Caco-2 (cell line): ENCODE results near the gene SELPLG. TPM values are rescaled to one million over a fixed set of nuclear protein-coding genes. Genes with fewer than 3 reads are reported as not detected.
A peak's percentile ranks its signal among the peaks of the same experiment; 100 is the strongest.
"Not testable (repeated sequence)": the region's sequence is repeated elsewhere in the genome, so short reads cannot be mapped to it uniquely, and the experiment has no call there.

Source experiments
- BruUV-seq: library from RNA; stranded (reverse); fragments of 400-500 nt; replicated peaks from 2 replicates; lab custom pipeline; 2021; lab: Mats Ljungman, UMichigan
- CTCF ChIA-PET: fragments of 300-600 bp; sonication (Branson Sonifier 250); formaldehyde crosslinking; loops from one replicate; lab custom pipeline; 2022; ENCODE audit warnings: antibody characterized with exemption; lab: Charles Lee
- POLR2A ChIA-PET: fragments of 300-600 bp; sonication (Branson Sonifier 250); formaldehyde crosslinking; loops from one replicate; lab custom pipeline; 2022; ENCODE audit warnings: antibody characterized with exemption; lab: Charles Lee
- DNase-seq, 2 experiments: peaks; one replicate each; pipeline versions ENCODE4 v3.0.0 to v3.0.0-alpha.2; 2020 to 2022
- H3K27me3 ChIP-seq: replicated peaks from 2 replicates; pipeline ENCODE4 v1.6.0; 2011; ENCODE audit warnings: low read length; ENCODE audit not compliant: control insufficient read depth, insufficient read depth
- H3K36me3 ChIP-seq: 2 replicates; pipeline ENCODE4 v1.5.1; 2011; ENCODE audit warnings: low read length; ENCODE audit not compliant: control insufficient read depth, insufficient read depth
- H3K4me1 ChIP-seq: fragments of 250-450 bp; sonication (Bioruptor Pico); 2 replicates; pipeline ENCODE4 v1.5.1; 2020; ENCODE audit warnings: mild to moderate bottlenecking
- H3K4me3 ChIP-seq: 2 replicates; pipeline ENCODE4 v1.5.1; 2011; ENCODE audit warnings: low read depth, mild to moderate bottlenecking, control low read depth, low read length
- H3K9me3 ChIP-seq: fragments of 250-450 bp; sonication (Bioruptor Pico); 2 replicates; pipeline ENCODE4 v1.5.1; 2020; ENCODE audit warnings: mild to moderate bottlenecking, moderate library complexity
- H3K27ac Mint-ChIP-seq: one replicate; pipeline ENCODE4 v1.8.0; 2022; ENCODE audit warnings: mixed read lengths; ENCODE audit not compliant: unreplicated experiment
- H3K27me3 Mint-ChIP-seq: one replicate; pipeline ENCODE4 v1.8.0; 2022; ENCODE audit warnings: mixed read lengths; ENCODE audit not compliant: insufficient read depth, unreplicated experiment
- H3K36me3 Mint-ChIP-seq: one replicate; pipeline ENCODE4 v1.8.0; 2022; ENCODE audit warnings: mild to moderate bottlenecking, mixed read lengths; ENCODE audit not compliant: insufficient read depth, unreplicated experiment
- H3K4me1 Mint-ChIP-seq: one replicate; pipeline ENCODE4 v1.8.0; 2022; ENCODE audit warnings: low read depth, mixed read lengths; ENCODE audit not compliant: unreplicated experiment
- H3K4me3 Mint-ChIP-seq: one replicate; pipeline ENCODE4 v1.8.0; 2022; ENCODE audit warnings: mild to moderate bottlenecking, moderate library complexity, mixed read lengths; ENCODE audit not compliant: unreplicated experiment
- H3K9me3 Mint-ChIP-seq: one replicate; pipeline ENCODE4 v1.8.0; 2022; ENCODE audit warnings: mixed read lengths; ENCODE audit not compliant: unreplicated experiment
- intact Hi-C: fragments of 100-400 bp; cut with micrococcal nuclease; formaldehyde crosslinking; loops from one replicate; pipeline ENCODE4 v1.10.0; 2022; ENCODE audit not compliant: unreplicated experiment
- total RNA-seq: library from RNA; stranded (reverse); gene quantifications from 2 replicates; pipeline ENCODE4 v1.2.3, GENCODE V29; 2022
- TF ChIP-seq, protein P1 (sequence below), 2 experiments: fragments of 200-600 bp in 1 of 2; IDR thresholded peaks; 1 replicate in 1 of 2; 2 replicates in 1 of 2; pipeline versions ENCODE4 v1.5.1 to v1.8.0; 2011 to 2022; ENCODE audit warnings: antibody characterized with exemption in 1 of 2, control low read depth in 1 of 2, inconsistent platforms in 1 of 2, low read depth in 1 of 2, low read length in 1 of 2, mild to moderate bottlenecking in 1 of 2, moderate library complexity in 1 of 2; ENCODE audit not compliant: insufficient read depth in 1 of 2, severe bottlenecking in 1 of 2, unreplicated experiment in 1 of 2

Gene SELPLG
- total RNA-seq, 1 experiment from 2014 or later, result 0.23 TPM

DNA sequence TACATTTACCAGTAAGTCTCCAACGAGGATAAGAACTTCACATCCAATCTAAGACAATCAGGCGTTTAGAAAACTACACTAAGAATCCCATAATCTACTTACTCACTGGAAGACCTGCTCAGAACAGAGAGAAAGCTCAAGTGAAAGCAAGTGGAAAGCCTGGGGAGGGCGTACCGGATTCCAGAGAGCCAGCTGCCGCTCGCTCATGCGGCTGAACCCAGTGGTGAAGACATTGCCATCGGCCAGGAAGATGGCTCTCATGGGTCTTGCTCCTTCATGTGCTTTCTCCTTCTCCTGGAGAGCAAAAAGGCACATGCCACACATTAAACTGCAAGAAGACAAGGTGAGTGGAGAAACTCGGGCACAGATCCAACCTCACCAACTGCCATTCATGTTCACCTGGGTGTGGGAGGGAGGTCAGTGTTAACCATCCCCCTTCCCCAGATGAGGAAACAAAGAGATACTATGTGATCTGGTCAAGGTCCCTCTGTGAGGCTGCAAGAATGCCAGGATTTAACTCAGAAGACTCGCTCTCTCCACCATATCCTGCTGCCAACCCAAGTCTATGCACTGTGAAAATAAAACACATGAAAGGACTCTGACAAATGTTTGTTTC, 23.5 kb upstream of the SELPLG start:
- Mint-ChIP-seq H3K4me1 (no peaks in the 10 kb centered on the region), H3K9me3 (no peaks in the 10 kb centered on the region), H3K27me3 (no peaks in the 10 kb centered on the region), H3K36me3 (peaks cover 68% of the 10 kb centered on the region), H3K27ac (peak overlapping the region; percentile 25), H3K4me3 (no peak overlapping the region)
- H3K36me3 ChIP-seq, result no peaks in the 10 kb centered on the region; the same call in 1 of the 2 replicates
- CTCF ChIA-PET, result no interaction called here
- TF ChIP-seq, protein P1, sequence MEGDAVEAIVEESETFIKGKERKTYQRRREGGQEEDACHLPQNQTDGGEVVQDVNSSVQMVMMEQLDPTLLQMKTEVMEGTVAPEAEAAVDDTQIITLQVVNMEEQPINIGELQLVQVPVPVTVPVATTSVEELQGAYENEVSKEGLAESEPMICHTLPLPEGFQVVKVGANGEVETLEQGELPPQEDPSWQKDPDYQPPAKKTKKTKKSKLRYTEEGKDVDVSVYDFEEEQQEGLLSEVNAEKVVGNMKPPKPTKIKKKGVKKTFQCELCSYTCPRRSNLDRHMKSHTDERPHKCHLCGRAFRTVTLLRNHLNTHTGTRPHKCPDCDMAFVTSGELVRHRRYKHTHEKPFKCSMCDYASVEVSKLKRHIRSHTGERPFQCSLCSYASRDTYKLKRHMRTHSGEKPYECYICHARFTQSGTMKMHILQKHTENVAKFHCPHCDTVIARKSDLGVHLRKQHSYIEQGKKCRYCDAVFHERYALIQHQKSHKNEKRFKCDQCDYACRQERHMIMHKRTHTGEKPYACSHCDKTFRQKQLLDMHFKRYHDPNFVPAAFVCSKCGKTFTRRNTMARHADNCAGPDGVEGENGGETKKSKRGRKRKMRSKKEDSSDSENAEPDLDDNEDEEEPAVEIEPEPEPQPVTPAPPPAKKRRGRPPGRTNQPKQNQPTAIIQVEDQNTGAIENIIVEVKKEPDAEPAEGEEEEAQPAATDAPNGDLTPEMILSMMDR (IDR thresholded peaks at IDR 0.05; ENCODE audit: insufficient read depth in 1 of 2, low read depth in 1 of 2, low read length in 1 of 2, severe bottlenecking in 1 of 2, unreplicated experiment in 1 of 2), result no peak
- no peaks in the 10 kb centered on the region for H3K9me3 ChIP-seq
- H3K4me3 ChIP-seq, result no peak overlapping the region
- intact Hi-C loops, result no loop called here
- H3K27me3 ChIP-seq, result no peaks in the 10 kb centered on the region
- POLR2A ChIA-PET, result no interaction called here
- DNase-seq, result no peak
- BruUV-seq, result no TSS peak
- H3K4me1 ChIP-seq, result no peaks in the 10 kb centered on the region

GRCh38 chr12:108656247-108656646, 22.6 kb upstream of the SELPLG start:
- DNase-seq, H3K9me3 Mint-ChIP-seq, H3K4me3 ChIP-seq, H3K9me3 ChIP-seq, BruUV-seq, H3K27me3 Mint-ChIP-seq, H3K36me3 ChIP-seq, H3K4me1 ChIP-seq, CTCF ChIA-PET, H3K27me3 ChIP-seq, H3K4me1 Mint-ChIP-seq, H3K27ac Mint-ChIP-seq, H3K4me3 Mint-ChIP-seq, POLR2A ChIA-PET, intact Hi-C loops: not testable (repeated sequence)
- peaks cover 69% of the 10 kb centered on the region for H3K36me3 Mint-ChIP-seq

DNA sequence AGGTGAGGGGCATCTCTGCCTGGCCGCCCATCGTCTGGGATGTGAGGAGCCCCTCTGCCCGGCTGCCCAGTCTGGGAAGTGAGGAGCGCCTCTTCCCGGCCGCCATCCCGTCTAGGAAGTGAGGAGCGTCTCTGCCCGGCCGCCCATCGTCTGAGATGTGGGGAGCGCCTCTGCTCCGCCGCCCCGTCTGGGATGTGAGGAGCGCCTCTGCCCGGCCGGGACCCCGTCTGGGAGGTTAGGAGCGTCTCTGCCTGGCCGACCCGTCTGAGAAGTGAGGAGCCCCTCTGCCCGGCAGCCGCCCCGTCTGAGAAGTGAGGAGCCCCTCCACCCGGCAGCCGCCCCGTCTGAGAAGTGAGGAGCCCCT, 22.1 kb upstream of the SELPLG start:
- H3K27me3 Mint-ChIP-seq, H3K9me3 Mint-ChIP-seq, CTCF ChIA-PET, H3K27me3 ChIP-seq, H3K36me3 ChIP-seq, H3K4me1 Mint-ChIP-seq, H3K4me3 Mint-ChIP-seq, POLR2A ChIA-PET, H3K27ac Mint-ChIP-seq, BruUV-seq, DNase-seq, intact Hi-C loops, H3K4me1 ChIP-seq, H3K4me3 ChIP-seq, H3K9me3 ChIP-seq: not testable (repeated sequence)
- H3K36me3 Mint-ChIP-seq, result peaks cover 74% of the 10 kb centered on the region

GRCh38 chr12:108654622-108655021, 20.9 kb upstream of the SELPLG start:
- DNase-seq, H3K4me1 ChIP-seq: not testable (repeated sequence)
- H3K36me3 Mint-ChIP-seq, result peaks cover 83% of the 10 kb centered on the region

More at GRCh38 chr12:108654622-108655021, 20.9 kb upstream of the SELPLG start:
- intact Hi-C loops, H3K36me3 ChIP-seq, POLR2A ChIA-PET, H3K4me3 ChIP-seq, H3K4me3 Mint-ChIP-seq, BruUV-seq, H3K9me3 Mint-ChIP-seq, H3K9me3 ChIP-seq, H3K4me1 Mint-ChIP-seq, CTCF ChIA-PET, H3K27me3 ChIP-seq, H3K27me3 Mint-ChIP-seq, H3K27ac Mint-ChIP-seq: not testable (repeated sequence)
